HAP-1 (cell line): ENCODE data around the gene IL17RD.
A peak's percentile ranks its signal among the peaks of the same experiment; 100 is the strongest.
"Not testable (repeated sequence)": the region's sequence is repeated elsewhere in the genome, so short reads cannot be mapped to it uniquely, and the experiment has no call there.

Experiments used
- DNase-seq, 2 experiments: peaks; one replicate each; pipeline ENCODE4 v3.0.0-alpha.2; 2016 to 2020; ENCODE audit warnings: low spot score in 2 of 2
- H3K27me3 ChIP-seq: fragments of 250-450 bp; sonication (Bioruptor Pico); 2 replicates; pipeline ENCODE4 v1.5.1; 2020; ENCODE audit warnings: low read depth, mild to moderate bottlenecking, moderate library complexity
- H3K36me3 ChIP-seq: fragments of 250-450 bp; sonication (Bioruptor Pico); replicated peaks from 2 replicates; pipeline ENCODE4 v1.5.1; 2020; ENCODE audit warnings: mild to moderate bottlenecking
- H3K4me1 ChIP-seq: fragments of 250-450 bp; sonication (Bioruptor Pico); 2 replicates; pipeline ENCODE4 v1.5.1; 2020; ENCODE audit warnings: mild to moderate bottlenecking
- H3K4me3 ChIP-seq: fragments of 250-450 bp; sonication (Bioruptor Pico); 2 replicates; pipeline ENCODE4 v1.5.1; 2020; ENCODE audit warnings: mild to moderate bottlenecking, moderate library complexity
- H3K9me3 ChIP-seq: fragments of 250-450 bp; sonication (Bioruptor Pico); 2 replicates; pipeline ENCODE4 v1.5.1; 2020; ENCODE audit warnings: mild to moderate bottlenecking, moderate library complexity
- in situ Hi-C: fragments of 300-500 bp; cut with MboI; formaldehyde crosslinking; loops from 3 replicates; pipeline ENCODE4 v1.14.3; 2020; ENCODE audit warnings: low sequenced_read_pairs, inconsistent platforms, mixed read lengths

The IL17RD gene

DNA sequence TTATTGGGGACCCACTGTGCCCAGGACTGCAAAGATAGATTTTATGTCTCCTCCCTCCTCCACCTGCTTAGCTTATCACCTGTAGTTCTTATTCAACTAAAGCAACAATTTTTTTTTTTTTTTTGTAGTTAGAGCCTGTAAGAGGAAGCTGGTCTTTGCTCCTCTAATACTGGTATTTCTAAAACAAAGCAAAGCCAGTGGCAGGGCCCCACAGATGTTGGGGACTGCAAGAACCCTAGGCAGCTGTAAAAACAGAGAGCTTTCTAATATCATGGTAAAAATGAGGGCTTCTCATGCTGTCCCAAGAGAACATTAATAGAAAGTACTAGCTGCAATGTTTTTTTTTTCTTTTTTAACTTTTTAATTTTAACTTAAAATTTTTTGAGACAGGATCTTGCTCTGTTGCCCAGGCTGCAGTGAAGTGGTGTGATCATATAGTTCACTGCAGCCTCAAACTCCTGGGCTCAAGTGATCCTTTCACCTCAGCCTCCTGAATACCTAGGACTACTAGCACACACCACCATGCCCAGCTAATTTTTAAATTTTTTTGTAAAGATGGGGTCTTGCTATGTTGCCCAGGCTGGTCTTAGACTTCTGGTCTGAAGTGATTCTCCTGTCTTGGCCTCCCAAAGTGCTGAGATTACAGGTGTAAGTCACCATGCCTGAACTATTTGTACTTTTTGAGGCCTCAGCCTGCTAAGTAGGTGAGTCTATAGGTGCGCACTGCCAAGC is 77.6 kb downstream of the IL17RD start:
- DNase-seq: no peak
- H3K4me1 ChIP-seq: no peaks in the 10 kb centered on the region
- no peaks in the 10 kb centered on the region for H3K36me3 ChIP-seq
- H3K27me3 ChIP-seq: no peaks in the 10 kb centered on the region
- no peaks in the 10 kb centered on the region for H3K9me3 ChIP-seq
- in situ Hi-C loops: no loop called here
- no peak overlapping the region for H3K4me3 ChIP-seq

GRCh38 chr3:57086201-57086600 is 79.0 kb downstream of the IL17RD start:
- H3K27me3 ChIP-seq: no peaks in the 10 kb centered on the region
- DNase-seq: no peak
- no peaks in the 10 kb centered on the region for H3K9me3 ChIP-seq
- H3K36me3 ChIP-seq: no peaks in the 10 kb centered on the region
- H3K4me1 ChIP-seq: no peaks in the 10 kb centered on the region
- H3K4me3 ChIP-seq: no peak overlapping the region
- in situ Hi-C loops: no loop called here

DNA sequence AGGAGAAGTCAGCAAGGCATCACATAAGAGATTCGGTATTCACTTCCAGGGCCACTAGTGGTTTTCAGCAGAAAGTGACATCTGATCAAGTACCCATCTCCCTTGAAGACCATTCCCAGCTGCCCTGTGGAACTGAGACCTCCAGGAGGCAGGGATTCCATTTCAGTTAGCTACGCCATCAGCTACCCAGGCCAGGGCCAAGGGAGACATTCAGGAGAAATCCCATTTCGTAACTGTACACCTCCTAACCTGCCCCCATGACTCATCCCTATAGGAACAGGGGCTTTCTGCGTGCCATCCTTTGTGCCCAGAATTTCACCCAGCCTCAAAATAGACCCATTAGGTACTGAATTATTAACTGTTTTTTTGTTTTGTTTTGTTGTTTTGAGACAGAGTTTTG is 79.9 kb downstream of the IL17RD start:
- in situ Hi-C loops: no loop called here
- H3K36me3 ChIP-seq: no peaks in the 10 kb centered on the region
- H3K9me3 ChIP-seq: no peaks in the 10 kb centered on the region
- H3K4me3 ChIP-seq: no peak overlapping the region
- no peak for DNase-seq
- no peaks in the 10 kb centered on the region for H3K4me1 ChIP-seq
- no peaks in the 10 kb centered on the region for H3K27me3 ChIP-seq

DNA sequence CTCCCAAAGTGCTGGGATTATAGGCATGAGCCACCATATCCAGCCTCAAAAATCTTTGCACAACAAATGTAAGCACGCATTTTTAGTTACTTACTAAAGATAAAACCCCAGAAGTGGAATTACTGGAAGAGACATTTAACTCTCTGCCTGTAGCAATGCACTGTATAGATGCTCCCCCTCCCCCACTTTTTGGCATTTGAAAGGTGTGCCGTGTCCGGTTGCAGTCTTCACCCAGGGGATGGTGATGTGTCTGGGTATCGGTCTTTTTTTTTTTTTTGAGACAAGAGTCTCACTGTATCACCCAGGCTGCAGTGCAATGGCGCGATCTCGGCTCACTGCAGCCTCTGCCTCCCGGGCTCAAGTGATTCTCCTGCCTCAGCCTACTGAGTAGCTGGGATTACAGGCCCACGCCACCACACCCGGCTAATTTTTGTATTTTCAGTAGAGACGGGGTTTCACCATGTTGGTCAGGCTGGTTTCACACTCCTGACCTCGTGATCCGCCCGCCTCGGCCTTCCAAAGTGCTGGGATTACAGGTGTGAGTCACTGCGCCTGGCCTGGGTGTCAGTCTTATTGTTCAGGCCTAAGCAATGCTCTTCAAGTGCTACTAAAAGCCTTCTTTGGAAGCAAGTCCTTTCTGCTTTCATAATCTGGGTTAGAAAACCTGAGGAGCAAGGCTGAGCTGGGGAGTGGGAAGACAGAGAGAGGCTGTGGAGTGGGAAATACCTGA is 81.7 kb downstream of the IL17RD start:
- H3K9me3 ChIP-seq, H3K4me1 ChIP-seq, H3K27me3 ChIP-seq, in situ Hi-C loops, H3K4me3 ChIP-seq, H3K36me3 ChIP-seq, DNase-seq: not testable (repeated sequence)

DNA sequence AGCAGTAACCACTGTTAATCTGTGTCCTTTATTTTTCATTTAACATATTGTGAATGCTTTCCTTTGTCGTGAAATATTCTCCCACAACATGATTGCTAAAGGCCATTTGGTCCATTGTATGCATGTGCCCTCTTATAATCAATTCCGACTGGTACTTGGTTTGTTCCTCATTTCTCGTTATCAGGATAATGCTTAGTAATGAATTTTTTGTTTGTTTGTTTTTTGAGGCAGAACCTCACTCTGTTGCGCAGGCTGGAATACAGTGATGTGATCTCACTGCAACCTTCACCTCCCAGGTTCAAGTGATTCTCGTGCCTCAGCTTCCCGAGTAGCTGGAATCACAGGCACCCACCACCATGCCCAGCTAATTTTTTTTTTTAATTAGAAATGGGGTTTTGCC is 82.7 kb downstream of the IL17RD start:
- in situ Hi-C loops: no loop called here
- no peaks in the 10 kb centered on the region for H3K36me3 ChIP-seq
- DNase-seq: no peak
- H3K4me1 ChIP-seq: peaks cover 11% of the 10 kb centered on the region
- no peaks in the 10 kb centered on the region for H3K9me3 ChIP-seq
- H3K4me3 ChIP-seq: no peak overlapping the region
- no peaks in the 10 kb centered on the region for H3K27me3 ChIP-seq

DNA sequence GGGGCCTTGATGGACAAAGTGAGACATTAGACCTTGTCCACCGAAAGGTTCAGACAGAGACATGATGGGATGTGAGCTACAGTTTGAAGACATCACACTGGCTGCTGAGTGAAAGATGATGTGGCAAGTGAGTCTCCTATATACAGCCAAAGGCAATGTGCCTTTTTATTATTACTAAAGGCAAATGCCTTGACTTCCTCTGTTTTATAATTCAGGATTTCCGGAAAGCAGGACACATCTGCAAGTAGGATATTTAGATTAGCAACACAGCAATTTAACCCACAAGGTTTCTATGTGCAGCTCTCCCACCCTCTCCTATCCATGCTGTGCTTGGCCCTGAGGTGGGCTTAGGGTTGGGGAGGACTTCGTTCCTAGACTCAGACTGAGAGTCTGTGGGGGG is 84.0 kb downstream of the IL17RD start:
- Histone ChIP-seq H3K4me1 (peaks cover 11% of the 10 kb centered on the region), H3K36me3 (no peaks in the 10 kb centered on the region), H3K4me3 (no peak overlapping the region), H3K27me3 (no peaks in the 10 kb centered on the region), H3K9me3 (no peaks in the 10 kb centered on the region)
- in situ Hi-C loops: no loop called here
- DNase-seq: no peak

GRCh38 chr3:57080171-57080570 is 85.0 kb downstream of the IL17RD start:
- H3K4me3 ChIP-seq: no peak overlapping the region
- in situ Hi-C loops: no loop called here
- no peak for DNase-seq

DNA sequence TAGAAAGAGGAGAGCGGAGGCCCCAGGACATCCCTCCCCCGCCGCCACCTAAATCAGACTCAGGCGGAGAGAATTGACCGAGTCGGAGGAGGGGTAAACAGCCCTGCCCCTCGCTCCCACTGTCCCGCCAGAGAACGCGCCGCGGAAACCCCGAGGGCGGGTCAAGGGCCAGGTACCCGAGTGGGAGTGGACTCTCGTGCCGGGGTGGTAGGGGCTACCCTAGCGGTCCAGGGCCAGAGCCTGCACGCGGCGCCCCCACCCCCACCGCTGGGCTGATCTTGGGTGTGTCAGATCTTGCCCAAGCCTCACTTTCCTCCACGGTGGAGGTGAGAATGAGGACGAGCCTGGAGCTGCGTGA is 85.7 kb downstream of the IL17RD start:
- Histone ChIP-seq H3K36me3 (no peaks in the 10 kb centered on the region), H3K4me3 (peak overlapping the region; percentile 80), H3K4me1 (peaks cover 11% of the 10 kb centered on the region), H3K9me3 (no peaks in the 10 kb centered on the region), H3K27me3 (no peaks in the 10 kb centered on the region)
- in situ Hi-C loops: no loop called here
- DNase-seq: no peak

More at GRCh38 chr3:57080171-57080570, 85.0 kb downstream of the IL17RD start:
- Histone ChIP-seq H3K27me3 (no peaks in the 10 kb centered on the region), H3K36me3 (no peaks in the 10 kb centered on the region), H3K9me3 (no peaks in the 10 kb centered on the region), H3K4me1 (peaks cover 11% of the 10 kb centered on the region)

- Histone ChIP-seq H3K27me3 (no peaks in the 10 kb centered on the region), H3K9me3 (no peaks in the 10 kb centered on the region), H3K36me3 (no peaks in the 10 kb centered on the region), H3K4me3 (peak overlapping the region; percentile 80), H3K4me1 (peaks cover 11% of the 10 kb centered on the region)
- peak; percentile 57 to 84 for DNase-seq
- in situ Hi-C loops: no loop called here
Observed at GRCh38 chr3:57078635-57079473, 86.3 kb downstream of the IL17RD start.

GRCh38 chr3:57078344-57078634 is 86.9 kb downstream of the IL17RD start:
- peak overlapping the region; percentile 80 for H3K4me3 ChIP-seq
- peaks cover 11% of the 10 kb centered on the region for H3K4me1 ChIP-seq
- H3K36me3 ChIP-seq: no peaks in the 10 kb centered on the region
- in situ Hi-C loops: no loop called here
- no peaks in the 10 kb centered on the region for H3K9me3 ChIP-seq
- peak; percentile 12 to 64 for DNase-seq
- no peaks in the 10 kb centered on the region for H3K27me3 ChIP-seq

DNA sequence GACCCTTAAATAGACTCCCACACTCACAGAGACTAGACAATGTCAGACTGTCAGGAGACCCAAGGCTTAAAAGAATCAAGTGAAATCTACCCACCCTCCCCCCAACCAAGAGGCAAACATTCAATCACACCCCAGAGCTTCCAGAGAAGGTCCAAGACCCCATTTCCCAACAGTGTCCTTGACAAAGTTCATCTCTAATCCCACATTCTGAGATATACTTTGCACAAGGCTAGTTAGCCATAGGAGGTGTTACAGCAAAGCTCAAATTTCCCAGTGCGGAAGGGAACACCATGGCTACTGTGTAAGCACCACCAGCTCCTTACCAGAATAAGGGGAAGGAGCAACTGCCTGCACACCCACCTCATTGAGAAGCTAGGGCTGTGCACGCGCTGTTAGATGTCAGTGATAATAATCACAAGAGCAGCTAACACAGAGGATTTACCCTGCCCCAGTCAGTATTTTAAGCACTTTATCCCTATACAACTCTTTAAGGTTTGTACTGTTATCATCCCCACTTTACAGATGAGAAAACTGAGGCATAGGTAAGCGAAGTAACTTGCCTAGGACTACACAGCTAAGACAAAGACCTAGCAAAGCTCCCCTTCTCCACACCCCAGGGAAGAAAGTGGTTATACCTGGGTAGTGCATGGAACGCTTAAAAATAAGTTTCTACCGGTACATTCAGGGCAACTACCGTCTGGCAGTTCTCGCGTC is 87.4 kb downstream of the IL17RD start:
- no peak for DNase-seq
- in situ Hi-C loops: no loop called here
- H3K27me3 ChIP-seq: no peaks in the 10 kb centered on the region
- no peaks in the 10 kb centered on the region for H3K36me3 ChIP-seq
- no peaks in the 10 kb centered on the region for H3K9me3 ChIP-seq
- H3K4me1 ChIP-seq: peaks cover 11% of the 10 kb centered on the region
- peak overlapping the region; percentile 80 for H3K4me3 ChIP-seq

DNA sequence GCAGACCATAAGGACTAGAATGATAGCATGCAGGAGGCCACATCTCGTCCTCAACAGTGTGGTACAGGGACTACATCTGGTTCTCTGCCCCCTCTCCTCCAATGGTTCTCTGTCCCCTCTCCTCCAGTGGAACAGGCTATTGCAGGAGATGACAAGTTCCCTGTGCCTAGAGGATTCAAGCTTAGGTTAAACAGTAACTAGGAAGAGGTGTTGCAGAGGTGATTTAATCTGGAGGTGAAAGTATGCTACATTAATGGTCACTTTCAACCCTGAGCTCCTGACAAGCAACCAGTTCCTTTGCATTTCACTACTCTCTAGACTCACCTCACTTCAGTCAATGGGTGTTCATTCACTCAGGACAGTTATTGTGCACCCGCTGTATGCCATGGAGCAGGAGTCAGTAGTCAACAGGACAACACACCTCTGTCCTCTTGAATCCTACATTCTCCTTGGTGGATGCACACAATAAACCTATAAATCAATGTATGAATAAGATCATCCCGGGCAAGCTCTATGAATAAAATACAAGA is 88.7 kb downstream of the IL17RD start:
- Histone ChIP-seq H3K4me1 (peaks cover 11% of the 10 kb centered on the region), H3K4me3 (no peak overlapping the region), H3K27me3 (no peaks in the 10 kb centered on the region), H3K36me3 (no peaks in the 10 kb centered on the region), H3K9me3 (no peaks in the 10 kb centered on the region)
- DNase-seq: no peak
- in situ Hi-C loops: no loop called here

- Histone ChIP-seq H3K9me3 (no peaks in the 10 kb centered on the region), H3K36me3 (no peaks in the 10 kb centered on the region), H3K4me1 (peaks cover 8% of the 10 kb centered on the region), H3K27me3 (no peaks in the 10 kb centered on the region), H3K4me3 (no peak overlapping the region)
- in situ Hi-C loops: no loop called here
- DNase-seq: no peak
Observed at GRCh38 chr3:57074135-57074534, 91.0 kb downstream of the IL17RD start.
